ENCODE results near the gene SYF2.
A peak's percentile ranks its signal among the peaks of the same experiment; 100 is the strongest.

DNA sequence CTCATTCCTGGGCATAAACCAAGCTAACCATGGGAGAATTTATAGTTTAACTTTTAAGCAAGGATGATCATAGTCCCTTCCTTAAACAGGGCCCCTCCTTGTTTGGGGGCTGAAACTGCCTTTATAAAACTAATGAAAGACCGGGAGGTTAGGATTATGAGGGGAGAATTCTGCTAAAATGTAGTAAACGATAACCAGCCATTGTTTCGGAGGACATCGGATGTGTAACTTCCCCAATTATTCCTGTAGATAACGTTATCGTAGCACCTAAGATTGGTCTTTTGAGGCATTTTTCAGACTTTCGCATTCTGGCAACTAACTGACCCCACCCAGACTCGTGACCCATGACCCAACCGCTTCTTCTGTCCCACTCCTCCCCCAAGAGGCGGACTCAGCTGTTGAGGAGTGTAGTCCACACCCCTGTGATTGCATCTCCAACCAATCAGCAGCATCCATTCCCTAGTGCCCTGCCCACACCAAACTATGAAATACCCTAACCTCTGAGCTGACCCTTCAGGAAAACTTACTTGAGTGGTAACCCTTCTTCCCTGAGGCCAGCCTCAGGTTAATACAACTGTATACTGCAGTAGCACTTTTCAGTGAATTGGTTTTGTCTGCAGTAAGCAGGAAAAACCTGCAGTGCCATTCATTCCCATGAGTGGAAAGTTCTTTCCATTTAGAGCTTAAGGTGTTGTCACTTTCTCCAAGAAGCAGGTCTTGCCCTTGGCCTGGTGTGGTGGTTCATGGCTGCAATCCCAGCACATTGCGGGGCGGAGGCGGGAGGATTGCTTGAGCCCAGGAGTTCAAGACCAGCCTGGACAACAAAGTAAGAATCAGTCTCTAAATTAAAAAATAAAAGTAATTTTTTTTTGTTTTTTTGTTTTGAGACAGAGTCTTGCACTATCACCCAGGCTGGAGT lies 823 bp upstream of the SYF2 start:
- TF ChIP-seq POLR2A (IDR thresholded peaks at IDR 0.05; ENCODE audit: low read depth, low read length) (no peak; the same call in 1 of the 2 replicates), POLR2AphosphoS5 (IDR thresholded peaks at IDR 0.05; ENCODE audit: low read depth, low read length) (peak; percentile 21; the same call in 1 of the 2 replicates), SPI1 (IDR thresholded peaks at IDR 0.05; ENCODE audit: low read depth, low read length) (no peak)
